ENCODE measurements around the gene C18orf63. TPM values are rescaled to one million over a fixed set of nuclear protein-coding genes. Genes with fewer than 3 reads are reported as not detected.
A peak's percentile ranks its signal among the peaks of the same experiment; 100 is the strongest.
"Not testable (repeated sequence)": the region's sequence is repeated elsewhere in the genome, so short reads cannot be mapped to it uniquely, and the experiment has no call there.

Gene C18orf63
- polyA plus RNA-seq, 1 donor, result not detected

- DNase-seq (ENCODE audit: low read depth), result no peak
Measured at GRCh38 chr18:74286106-74286855, 29.4 kb upstream of the C18orf63 start.

- no peak for DNase-seq (ENCODE audit: low read depth)
Measured at GRCh38 chr18:74286856-74287255, 28.8 kb upstream of the C18orf63 start.

- DNase-seq (ENCODE audit: low read depth), result no peak
Measured at GRCh38 chr18:74288041-74288440, 27.6 kb upstream of the C18orf63 start.

GRCh38 chr18:74288730-74289129 is 26.9 kb upstream of the C18orf63 start:
- no peak for DNase-seq (ENCODE audit: low read depth)

GRCh38 chr18:74289137-74289536 is 26.5 kb upstream of the C18orf63 start:
- DNase-seq (ENCODE audit: low read depth), result no peak

- DNase-seq (ENCODE audit: low read depth), result no peak
Measured at GRCh38 chr18:74290021-74290420, 25.6 kb upstream of the C18orf63 start.

GRCh38 chr18:74290794-74291471 is 24.7 kb upstream of the C18orf63 start:
- no peak for DNase-seq (ENCODE audit: low read depth)

- no peak for DNase-seq (ENCODE audit: low read depth)
Measured at GRCh38 chr18:74291472-74291770, 24.2 kb upstream of the C18orf63 start.

- peak; percentile 95 for DNase-seq (ENCODE audit: low read depth)
Measured at GRCh38 chr18:74291771-74292540, 23.7 kb upstream of the C18orf63 start, which contains the start of gene CYB5A. CYB5A (minus strand) TSS chr18:74291963; CDS start chr18:74291875, 88 bp downstream.

- no peak for DNase-seq (ENCODE audit: low read depth)
Measured at GRCh38 chr18:74292541-74292858, 23.1 kb upstream of the C18orf63 start.

- not testable (repeated sequence) for DNase-seq (ENCODE audit: low read depth)
Measured at GRCh38 chr18:74292982-74293381, 22.7 kb upstream of the C18orf63 start.

GRCh38 chr18:74294526-74294925 is 21.1 kb upstream of the C18orf63 start:
- DNase-seq (ENCODE audit: low read depth), result no peak

- DNase-seq (ENCODE audit: low read depth), result no peak
Measured at GRCh38 chr18:74299162-74299561, 16.5 kb upstream of the C18orf63 start.

- no peak for DNase-seq (ENCODE audit: low read depth)
Measured at GRCh38 chr18:74299746-74300145, 15.9 kb upstream of the C18orf63 start.

- no peak for DNase-seq (ENCODE audit: low read depth)
Measured at GRCh38 chr18:74303306-74303705, 12.3 kb upstream of the C18orf63 start.

GRCh38 chr18:74303936-74304335 is 11.7 kb upstream of the C18orf63 start:
- no peak for DNase-seq (ENCODE audit: low read depth)

- no peak for DNase-seq (ENCODE audit: low read depth)
Measured at GRCh38 chr18:74310411-74310810, 5.2 kb upstream of the C18orf63 start.

GRCh38 chr18:74311000-74311399 is 4.6 kb upstream of the C18orf63 start:
- DNase-seq (ENCODE audit: low read depth), result no peak

GRCh38 chr18:74314759-74315463 is 728 bp upstream of the C18orf63 start:
- DNase-seq (ENCODE audit: low read depth), result no peak

GRCh38 chr18:74316257-74317170 is 875 bp downstream of the C18orf63 start:
- no peak for DNase-seq (ENCODE audit: low read depth)

- no peak for DNase-seq (ENCODE audit: low read depth)
Measured at GRCh38 chr18:74326231-74326630, 10.6 kb downstream of the C18orf63 start.

All from forelimb muscle (tissue), 1 donor.